Measurements from ENCODE around the gene MUC2. TPM values are rescaled to one million over a fixed set of nuclear protein-coding genes. Genes with fewer than 3 reads are reported as not detected.

MUC2 gene
- total RNA-seq, 1 experiment from 2014 or later: 0.04 TPM

- no peaks in the 10 kb centered on the region for H3K4me1 ChIP-seq (replicated peaks; ENCODE audit: insufficient read depth)
- H3K27me3 ChIP-seq (ENCODE audit: insufficient read depth, low read depth): no peaks in the 10 kb centered on the region
- no TSS peak for BruUV-seq (replicated peaks)
- intact Hi-C loops (cut with micrococcal nuclease; ENCODE audit: unreplicated experiment): no loop called here
- H4K20me1 ChIP-seq (ENCODE audit: insufficient read depth): no peaks in the 10 kb centered on the region
- POLR2A ChIA-PET (ENCODE audit: unreplicated experiment): no interaction called here
- no peaks in the 10 kb centered on the region for H3K79me2 ChIP-seq (ENCODE audit: low read depth)
- no peaks in the 10 kb centered on the region for H3K9me3 ChIP-seq (ENCODE audit: insufficient read depth, low read depth)
- H3K4me3 ChIP-seq: no peak overlapping the region
- H2AFZ ChIP-seq: no peak overlapping the region
- H3K9me2 ChIP-seq (ENCODE audit: insufficient read depth): no peaks in the 10 kb centered on the region
- no peak for DNase-seq
- CTCF ChIA-PET: no interaction called here
- no peaks in the 10 kb centered on the region for H3F3A ChIP-seq (ENCODE audit: insufficient read depth, low read depth)
- H3K27ac ChIP-seq: no peak overlapping the region
- TF ChIP-seq EZH2 (IDR thresholded peaks at IDR 0.05; ENCODE audit: low read depth) (no peak), CTCF (conservative IDR thresholded peaks at IDR 0.05) (no peak)
- H3K4me2 ChIP-seq: no peak overlapping the region
- H3K36me3 ChIP-seq (ENCODE audit: low read depth): no peaks in the 10 kb centered on the region
Observed at GRCh38 chr11:1047595-1048156, 27.0 kb upstream of the MUC2 start.

DNA sequence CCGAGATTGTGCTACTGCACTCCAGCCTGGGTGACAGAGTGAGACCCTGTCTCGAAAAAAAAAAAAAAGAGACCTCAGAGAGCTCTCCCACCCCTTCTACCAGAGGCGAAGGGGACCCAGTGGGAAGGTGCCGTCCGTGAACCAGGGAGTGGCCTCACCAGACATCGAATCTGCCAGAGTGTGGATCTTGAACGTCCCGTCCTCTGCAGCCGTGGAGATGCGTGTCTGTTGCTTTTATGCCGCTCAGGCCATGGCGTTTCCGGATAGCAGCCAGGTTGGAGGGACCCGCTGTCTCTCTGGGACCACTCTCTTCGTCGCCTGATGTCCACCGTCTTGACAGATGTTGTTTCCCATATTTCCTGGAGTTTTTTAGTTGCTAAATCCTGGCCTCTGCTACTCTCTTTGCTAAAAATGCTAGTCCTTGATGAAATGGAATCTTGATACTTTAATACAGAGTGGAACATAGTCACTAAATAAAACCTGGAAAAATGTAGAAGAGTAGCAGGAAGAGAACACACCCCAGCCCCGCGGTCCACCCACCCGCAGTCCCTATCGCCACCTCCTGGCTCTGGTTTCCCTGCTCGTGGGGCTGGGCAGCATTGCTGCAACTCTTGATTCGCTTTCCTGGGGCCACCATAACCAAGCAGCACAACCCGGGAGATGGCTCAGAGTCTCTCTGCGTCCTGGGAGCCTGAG lies 26.2 kb upstream of the MUC2 start:
- H4K20me1 ChIP-seq (ENCODE audit: insufficient read depth): no peaks in the 10 kb centered on the region
- H3K27me3 ChIP-seq (ENCODE audit: insufficient read depth, low read depth): no peaks in the 10 kb centered on the region
- DNase-seq: no peak
- no peaks in the 10 kb centered on the region for H3K79me2 ChIP-seq (ENCODE audit: low read depth)
- intact Hi-C loops (cut with micrococcal nuclease; ENCODE audit: unreplicated experiment): no loop called here
- no peak overlapping the region for H3K4me3 ChIP-seq
- no peaks in the 10 kb centered on the region for H3K9me2 ChIP-seq (ENCODE audit: insufficient read depth)
- ChIA-PET POLR2A (ENCODE audit: unreplicated experiment) (no interaction called here), CTCF (no interaction called here)
- H2AFZ ChIP-seq: no peak overlapping the region
- H3K4me2 ChIP-seq: no peak overlapping the region
- no peaks in the 10 kb centered on the region for H3K36me3 ChIP-seq (ENCODE audit: low read depth)
- H3K9me3 ChIP-seq (ENCODE audit: insufficient read depth, low read depth): no peaks in the 10 kb centered on the region
- H3F3A ChIP-seq (ENCODE audit: insufficient read depth, low read depth): no peaks in the 10 kb centered on the region
- H3K27ac ChIP-seq: no peak overlapping the region
- no TSS peak for BruUV-seq (replicated peaks)
- H3K4me1 ChIP-seq (replicated peaks; ENCODE audit: insufficient read depth): no peaks in the 10 kb centered on the region
- TF ChIP-seq EZH2 (IDR thresholded peaks at IDR 0.05; ENCODE audit: low read depth) (no peak), CTCF (conservative IDR thresholded peaks at IDR 0.05) (no peak)

DNA sequence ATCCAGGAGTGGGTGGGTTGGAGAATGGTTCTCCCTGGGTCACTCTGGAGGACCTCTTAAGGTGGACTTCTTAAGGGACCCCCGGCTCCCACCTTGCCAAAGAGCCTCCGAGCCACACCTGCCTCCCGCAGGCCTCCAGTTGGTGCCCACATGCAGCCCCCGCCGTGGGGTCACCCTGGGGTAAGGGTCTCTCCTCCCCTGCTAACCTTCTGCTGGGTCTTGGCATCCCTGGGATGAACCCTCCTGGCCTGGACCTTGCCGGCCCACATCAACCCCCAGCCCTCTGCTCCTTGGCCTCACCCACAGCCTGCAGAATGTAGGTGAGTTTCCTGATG lies 25.6 kb upstream of the MUC2 start:
- H3K4me2 ChIP-seq: no peak overlapping the region
- intact Hi-C loops (cut with micrococcal nuclease; ENCODE audit: unreplicated experiment): no loop called here
- no peaks in the 10 kb centered on the region for H3K9me3 ChIP-seq (ENCODE audit: insufficient read depth, low read depth)
- no peak for TF ChIP-seq EZH2 (IDR thresholded peaks at IDR 0.05; ENCODE audit: low read depth)
- no peak for TF ChIP-seq CTCF (conservative IDR thresholded peaks at IDR 0.05)
- H3K4me1 ChIP-seq (replicated peaks; ENCODE audit: insufficient read depth): no peaks in the 10 kb centered on the region
- H4K20me1 ChIP-seq (ENCODE audit: insufficient read depth): no peaks in the 10 kb centered on the region
- BruUV-seq (replicated peaks): no TSS peak
- no peak for DNase-seq
- no peaks in the 10 kb centered on the region for H3K9me2 ChIP-seq (ENCODE audit: insufficient read depth)
- no peaks in the 10 kb centered on the region for H3K79me2 ChIP-seq (ENCODE audit: low read depth)
- no peak overlapping the region for H3K27ac ChIP-seq
- CTCF ChIA-PET: no interaction called here
- H3K36me3 ChIP-seq (ENCODE audit: low read depth): no peaks in the 10 kb centered on the region
- POLR2A ChIA-PET (ENCODE audit: unreplicated experiment): no interaction called here
- H2AFZ ChIP-seq: no peak overlapping the region
- H3K27me3 ChIP-seq (ENCODE audit: insufficient read depth, low read depth): no peaks in the 10 kb centered on the region
- H3F3A ChIP-seq (ENCODE audit: insufficient read depth, low read depth): no peaks in the 10 kb centered on the region
- H3K4me3 ChIP-seq: no peak overlapping the region

Data from PC-9 (cell line).